Lower lobe of right lung (tissue), 2 donors: ENCODE results near the gene HMGA1. TPM values are rescaled to one million over a fixed set of nuclear protein-coding genes. Genes with fewer than 3 reads are reported as not detected.

Experiments used
- ATAC-seq, 2 donors: fragments of 200-7000 bp; cut with Tn5 transposase; one replicate each; pipeline ENCODE4 v1.9.1; 2020 to 2022; ENCODE audit warnings: mild to moderate bottlenecking in 2 of 2, moderate library complexity in 2 of 2
- DNase-seq: peaks from one replicate; pipeline ENCODE4 v3.0.0-alpha.2; 2020
- H3K27ac ChIP-seq: fragments of 200-600 bp; one replicate; pipeline ENCODE4 v1.8.0; 2022
- H3K27me3 ChIP-seq: fragments of 200-600 bp; one replicate; pipeline ENCODE4 v1.8.0; 2022; ENCODE audit warnings: low read depth
- H3K36me3 ChIP-seq: fragments of 200-600 bp; one replicate; pipeline ENCODE4 v1.8.0; 2022; ENCODE audit warnings: mild to moderate bottlenecking
- H3K4me1 ChIP-seq: fragments of 200-600 bp; one replicate; pipeline ENCODE4 v1.8.0; 2022
- H3K4me3 ChIP-seq: fragments of 200-600 bp; one replicate; pipeline ENCODE4 v1.8.0; 2022; ENCODE audit warnings: mild to moderate bottlenecking
- H3K9me3 ChIP-seq: fragments of 200-600 bp; one replicate; pipeline ENCODE4 v1.8.0; 2022
- CTCF ChIP-seq: fragments of 200-600 bp; IDR thresholded peaks from one replicate; pipeline ENCODE4 v1.8.0; 2022; ENCODE audit warnings: antibody characterized with exemption, mild to moderate bottlenecking
- intact Hi-C: fragments of 100-400 bp; cut with DNase I; formaldehyde crosslinking; loops from one replicate; pipeline ENCODE4 v1.11.0; 2022
- total RNA-seq: library from RNA; stranded (reverse); fragmentation: NEBNext Ultra II Directional; extraction: Animal tissue kit (Norgen Biotek cat#: 25700); gene quantifications from one replicate; pipeline ENCODE4 v1.2.1, GENCODE V29; 2021
- donor health status: DM: no; HTN: yes; CAD: no; lungs with severe emphysema.

The HMGA1 gene
- total RNA-seq, 1 donor from 2014 or later: 63.5 TPM

GRCh38 chr6:34284563-34285447 lies 48.1 kb downstream of the HMGA1 start:
- peak overlapping the region; percentile 56 for H3K27ac ChIP-seq
- peaks cover 6% of the 10 kb centered on the region for H3K36me3 ChIP-seq
- no peak for TF ChIP-seq CTCF
- peaks cover 37% of the 10 kb centered on the region for H3K4me1 ChIP-seq
- peak; percentile 84 to 91 for ATAC-seq
- no peaks in the 10 kb centered on the region for H3K9me3 ChIP-seq
- H3K4me3 ChIP-seq: no peak overlapping the region
- DNase-seq: peak; percentile 76
- intact Hi-C loops: no loop called here
- no peaks in the 10 kb centered on the region for H3K27me3 ChIP-seq

- DNase-seq: no peak
- H3K27me3 ChIP-seq: no peaks in the 10 kb centered on the region
- intact Hi-C loops: no loop called here
- peak overlapping the region; percentile 56 for H3K27ac ChIP-seq
- no peaks in the 10 kb centered on the region for H3K9me3 ChIP-seq
- H3K4me1 ChIP-seq: peaks cover 30% of the 10 kb centered on the region
- no peak overlapping the region for H3K4me3 ChIP-seq
- peaks cover 6% of the 10 kb centered on the region for H3K36me3 ChIP-seq
- ATAC-seq: no peak
- no peak for TF ChIP-seq CTCF
Observed at GRCh38 chr6:34285448-34286164, 48.9 kb downstream of the HMGA1 start.

GRCh38 chr6:34288581-34288980 lies 51.9 kb downstream of the HMGA1 start:
- no peak overlapping the region for H3K4me3 ChIP-seq
- peaks cover 28% of the 10 kb centered on the region for H3K4me1 ChIP-seq
- no peaks in the 10 kb centered on the region for H3K27me3 ChIP-seq
- DNase-seq: no peak
- TF ChIP-seq CTCF: no peak
- intact Hi-C loops: no loop called here
- H3K27ac ChIP-seq: no peak overlapping the region
- H3K9me3 ChIP-seq: no peaks in the 10 kb centered on the region
- no peak for ATAC-seq
- peaks cover 25% of the 10 kb centered on the region for H3K36me3 ChIP-seq

- Histone ChIP-seq H3K9me3 (no peaks in the 10 kb centered on the region), H3K4me1 (peaks cover 23% of the 10 kb centered on the region), H3K36me3 (peaks cover 31% of the 10 kb centered on the region), H3K4me3 (no peak overlapping the region), H3K27me3 (no peaks in the 10 kb centered on the region), H3K27ac (no peak overlapping the region)
- intact Hi-C loops: no loop called here
- TF ChIP-seq CTCF: no peak
- DNase-seq (no peak), ATAC-seq (no peak)
Observed at GRCh38 chr6:34289137-34289536, 52.5 kb downstream of the HMGA1 start.

GRCh38 chr6:34292954-34293353 lies 56.3 kb downstream of the HMGA1 start:
- H3K27me3 ChIP-seq: no peaks in the 10 kb centered on the region
- ATAC-seq: no peak
- peaks cover 5% of the 10 kb centered on the region for H3K4me1 ChIP-seq
- intact Hi-C loops: no loop called here
- no peak for DNase-seq
- H3K36me3 ChIP-seq: peaks cover 36% of the 10 kb centered on the region
- H3K4me3 ChIP-seq: no peak overlapping the region
- no peak overlapping the region for H3K27ac ChIP-seq
- no peaks in the 10 kb centered on the region for H3K9me3 ChIP-seq
- no peak for TF ChIP-seq CTCF
